Fibroblast of lung (primary cell): ENCODE data around the gene APBB2. TPM values are rescaled to one million over a fixed set of nuclear protein-coding genes. Genes with fewer than 3 reads are reported as not detected.
A peak's percentile ranks its signal among the peaks of the same experiment; 100 is the strongest.

Experiments
- DNase-seq, 2 donors: peaks; one replicate each; pipeline versions ENCODE4 v3.0.0 to v3.0.0-alpha.2; 2010; ENCODE audit warnings: low read depth in 2 of 2
- H2AFZ ChIP-seq: 2 replicates; pipeline ENCODE4 v1.5.1; 2012; ENCODE audit warnings: low read length, control low read depth, inconsistent platforms
- H3K27ac ChIP-seq: 2 replicates; pipeline ENCODE4 v1.5.1; 2011; ENCODE audit warnings: low read length, control low read depth; ENCODE audit not compliant: insufficient read depth
- H3K27me3 ChIP-seq: 2 replicates; pipeline ENCODE4 v1.5.1; 2011; ENCODE audit warnings: mild to moderate bottlenecking, low read length; ENCODE audit not compliant: control insufficient read depth, insufficient read depth
- H3K36me3 ChIP-seq: 2 replicates; pipeline ENCODE4 v1.5.1; 2011; ENCODE audit warnings: low read length; ENCODE audit not compliant: control insufficient read depth, insufficient read depth
- H3K4me1 ChIP-seq: 2 replicates; pipeline ENCODE4 v1.5.1; 2011; ENCODE audit warnings: low read length; ENCODE audit not compliant: control insufficient read depth, insufficient read depth; ENCODE audit errors: extremely low read depth
- H3K4me2 ChIP-seq: 2 replicates; pipeline ENCODE4 v1.5.1; 2011; ENCODE audit warnings: low read length, control low read depth; ENCODE audit not compliant: insufficient read depth; ENCODE audit errors: extremely low read depth
- H3K4me3 ChIP-seq, 4 experiments: fragments of 200-600 bp in 1 of 4; sonication (generic) in 1 of 4; replicated peaks in 1 of 4; 2 replicates each; pipeline ENCODE4 v1.5.1; 2011 to 2016; ENCODE audit warnings: low read length in 4 of 4, low read depth in 3 of 4, mild to moderate bottlenecking in 3 of 4, control low read depth in 2 of 4, inconsistent platforms in 1 of 4, mixed read lengths in 1 of 4; ENCODE audit not compliant: insufficient read depth in 1 of 4; ENCODE audit errors: control extremely low read depth in 1 of 4
- H3K79me2 ChIP-seq: 2 replicates; pipeline ENCODE4 v1.5.1; 2012; ENCODE audit warnings: mild to moderate bottlenecking, low read length, inconsistent platforms; ENCODE audit not compliant: control insufficient read depth, insufficient read depth
- H3K9ac ChIP-seq: 2 replicates; pipeline ENCODE4 v1.5.1; 2011; ENCODE audit warnings: mild to moderate bottlenecking, low read length, control low read depth; ENCODE audit not compliant: insufficient read depth
- H3K9me3 ChIP-seq: 2 replicates; pipeline ENCODE4 v1.5.1; 2012; ENCODE audit warnings: low read depth, low read length; ENCODE audit not compliant: control insufficient read depth, insufficient read depth
- H4K20me1 ChIP-seq: 2 replicates; pipeline ENCODE4 v1.5.1; 2011; ENCODE audit warnings: low read length; ENCODE audit not compliant: control insufficient read depth, insufficient read depth; ENCODE audit errors: extremely low read depth
- EZH2 ChIP-seq: IDR thresholded peaks from 2 replicates; pipeline ENCODE4 v1.5.1; 2012; ENCODE audit warnings: low read length, control low read depth, mild to moderate bottlenecking; ENCODE audit errors: missing control alignments
- polyA plus RNA-seq, 2 donors: library from polyadenylated mRNA; depleted of rRNA in 1 of 2; stranded (reverse) in 1 of 2; unstranded in 1 of 2; fragments of >200 nt; gene quantifications; 2 replicates each; pipeline ENCODE4 v1.2.1, GENCODE V29; 2011 to 2012; ENCODE audit warnings: missing spikeins in 1 of 2
- total RNA-seq: library from RNA; depleted of rRNA; stranded (reverse); fragments of >200 nt; gene quantifications from 2 replicates; pipeline ENCODE4 v1.2.1, GENCODE V29; 2014
- TF ChIP-seq, protein P1 (sequence below), 2 donors: IDR thresholded peaks in 1 of 2; conservative IDR thresholded peaks in 1 of 2; 1 replicate in 1 of 2; 2 replicates in 1 of 2; pipeline ENCODE4 v1.5.1; 2011 to 2012; ENCODE audit warnings: low read length in 2 of 2, control low read depth in 1 of 2, inconsistent platforms in 1 of 2, low read depth in 1 of 2, mild to moderate bottlenecking in 1 of 2

APBB2 gene
- total and polyA plus RNA-seq, 2 donors (not counting 1 experiment from before 2014, with no cell fraction given): 25.1 to 29.8 TPM

DNA sequence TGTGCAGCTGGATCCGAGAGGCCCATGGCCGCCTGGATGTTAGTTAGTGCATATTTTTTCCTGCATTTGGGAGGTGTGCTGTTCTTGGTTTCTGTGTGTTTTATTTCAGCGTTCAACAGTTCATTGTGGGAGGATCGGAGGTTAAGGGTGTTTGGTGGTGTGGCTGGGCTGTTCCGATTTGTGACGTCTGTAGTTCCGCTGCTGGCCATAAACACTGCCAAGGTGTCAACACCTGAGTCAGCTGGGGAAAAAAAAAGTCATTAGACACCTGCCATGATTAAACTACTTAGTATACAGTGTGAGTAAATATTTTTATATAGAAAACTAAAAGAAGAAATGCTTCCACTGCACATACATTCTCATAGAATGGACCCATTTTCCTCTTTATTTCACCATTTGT, 200.2 kb downstream of the APBB2 start:
- no peak overlapping the region for H3K27ac ChIP-seq
- DNase-seq: no peak

DNA sequence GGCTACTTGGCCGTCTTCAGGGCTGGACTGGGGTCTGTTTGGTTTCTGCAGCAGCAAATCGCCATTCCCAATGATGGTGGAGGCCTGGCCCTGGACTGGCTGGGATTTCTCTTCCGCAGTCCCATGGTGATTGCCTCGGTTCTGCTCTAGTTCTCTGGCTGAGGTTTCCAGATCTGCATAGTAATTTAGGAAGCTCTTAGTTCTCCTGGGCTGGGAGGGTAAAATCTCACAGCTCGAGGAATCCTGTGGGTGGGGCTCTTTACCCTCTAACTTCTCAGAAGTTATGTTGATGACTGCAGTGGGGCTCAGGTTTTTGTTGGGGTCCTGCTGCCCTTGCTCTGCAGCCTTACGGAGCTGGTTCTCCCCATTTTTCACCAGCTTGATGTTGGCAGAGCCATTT, 200.6 kb downstream of the APBB2 start:
- H4K20me1 ChIP-seq: no peaks in the 10 kb centered on the region

More for the DNA sequence above, 200.2 kb downstream of the APBB2 start:
- H2AFZ ChIP-seq: no peak overlapping the region
- no peaks in the 10 kb centered on the region for H3K79me2 ChIP-seq
- TF ChIP-seq, protein P1, sequence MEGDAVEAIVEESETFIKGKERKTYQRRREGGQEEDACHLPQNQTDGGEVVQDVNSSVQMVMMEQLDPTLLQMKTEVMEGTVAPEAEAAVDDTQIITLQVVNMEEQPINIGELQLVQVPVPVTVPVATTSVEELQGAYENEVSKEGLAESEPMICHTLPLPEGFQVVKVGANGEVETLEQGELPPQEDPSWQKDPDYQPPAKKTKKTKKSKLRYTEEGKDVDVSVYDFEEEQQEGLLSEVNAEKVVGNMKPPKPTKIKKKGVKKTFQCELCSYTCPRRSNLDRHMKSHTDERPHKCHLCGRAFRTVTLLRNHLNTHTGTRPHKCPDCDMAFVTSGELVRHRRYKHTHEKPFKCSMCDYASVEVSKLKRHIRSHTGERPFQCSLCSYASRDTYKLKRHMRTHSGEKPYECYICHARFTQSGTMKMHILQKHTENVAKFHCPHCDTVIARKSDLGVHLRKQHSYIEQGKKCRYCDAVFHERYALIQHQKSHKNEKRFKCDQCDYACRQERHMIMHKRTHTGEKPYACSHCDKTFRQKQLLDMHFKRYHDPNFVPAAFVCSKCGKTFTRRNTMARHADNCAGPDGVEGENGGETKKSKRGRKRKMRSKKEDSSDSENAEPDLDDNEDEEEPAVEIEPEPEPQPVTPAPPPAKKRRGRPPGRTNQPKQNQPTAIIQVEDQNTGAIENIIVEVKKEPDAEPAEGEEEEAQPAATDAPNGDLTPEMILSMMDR (conservative IDR thresholded peaks at IDR 0.05 in 1 of 2, IDR thresholded peaks at IDR 0.05 in 1 of 2; ENCODE audit: low read depth in 1 of 2, low read length in 2 of 2): no peak
- no peak for TF ChIP-seq EZH2
- no peak overlapping the region for H3K4me3 ChIP-seq
- peaks cover 4% of the 10 kb centered on the region for H3K4me1 ChIP-seq
- H3K9me3 ChIP-seq: no peaks in the 10 kb centered on the region
- no peak overlapping the region for H3K4me2 ChIP-seq
- H4K20me1 ChIP-seq: no peaks in the 10 kb centered on the region
- H3K9ac ChIP-seq: no peak overlapping the region
- no peaks in the 10 kb centered on the region for H3K36me3 ChIP-seq
- H3K27me3 ChIP-seq: no peaks in the 10 kb centered on the region

DNA sequence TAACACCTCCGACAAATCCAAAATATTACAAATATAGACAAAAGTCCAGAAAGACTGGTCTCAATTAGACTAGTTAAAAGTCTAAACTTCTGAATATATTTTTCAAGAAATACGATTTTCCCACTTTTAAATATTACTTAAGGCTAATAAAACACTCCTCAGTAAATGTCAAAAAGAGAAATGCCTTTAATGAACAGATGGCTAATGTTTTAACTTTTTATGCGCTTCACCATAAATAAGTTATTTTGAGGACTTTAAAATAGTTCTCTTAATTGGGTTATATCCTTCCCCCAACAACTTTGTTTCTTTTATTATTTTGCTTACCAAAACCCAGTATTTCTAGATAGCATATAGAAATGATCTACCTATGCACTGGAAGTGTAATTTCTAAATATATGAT, 201.4 kb downstream of the APBB2 start:
- Histone ChIP-seq H3K4me3 (peak overlapping the region in 1 of 4 experiments; percentile 22), H3K36me3 (no peaks in the 10 kb centered on the region), H3K79me2 (no peaks in the 10 kb centered on the region), H3K27ac (no peak overlapping the region), H3K27me3 (no peaks in the 10 kb centered on the region), H2AFZ (no peak overlapping the region), H3K9me3 (no peaks in the 10 kb centered on the region), H3K4me2 (no peak overlapping the region), H3K9ac (no peak overlapping the region), H4K20me1 (no peaks in the 10 kb centered on the region), H3K4me1 (peaks cover 4% of the 10 kb centered on the region)
- TF ChIP-seq, protein P1 (conservative IDR thresholded peaks at IDR 0.05 in 1 of 2, IDR thresholded peaks at IDR 0.05 in 1 of 2; ENCODE audit: low read depth in 1 of 2, low read length in 2 of 2): no peak
- TF ChIP-seq EZH2: no peak
- no peak for DNase-seq

More for the DNA sequence above, 200.6 kb downstream of the APBB2 start:
- no peak overlapping the region for H3K4me3 ChIP-seq
- no peak overlapping the region for H3K27ac ChIP-seq
- H2AFZ ChIP-seq: no peak overlapping the region
- H3K79me2 ChIP-seq: no peaks in the 10 kb centered on the region
- H3K27me3 ChIP-seq: no peaks in the 10 kb centered on the region
- no peaks in the 10 kb centered on the region for H3K36me3 ChIP-seq
- TF ChIP-seq, protein P1 (conservative IDR thresholded peaks at IDR 0.05 in 1 of 2, IDR thresholded peaks at IDR 0.05 in 1 of 2; ENCODE audit: low read depth in 1 of 2, low read length in 2 of 2): no peak
- TF ChIP-seq EZH2: no peak
- peaks cover 4% of the 10 kb centered on the region for H3K4me1 ChIP-seq
- no peak for DNase-seq
- H3K9me3 ChIP-seq: no peaks in the 10 kb centered on the region
- no peak overlapping the region for H3K4me2 ChIP-seq
- H3K9ac ChIP-seq: no peak overlapping the region
